H1 (cell line): Measurements from ENCODE around the gene AP4B1.

ENCODE experiments used
- EZH2 ChIP-seq: fragments of 200-600 bp; sonication (generic); IDR thresholded peaks from 2 replicates; pipeline ENCODE4 v1.7.1; 2012; ENCODE audit warnings: low read depth, mild to moderate bottlenecking, moderate library complexity, low read length, inconsistent platforms; ENCODE audit not compliant: severe bottlenecking
- TBP ChIP-seq: IDR thresholded peaks from 2 replicates; pipeline ENCODE4 v1.6.1; 2011; ENCODE audit warnings: low read depth, low read length, improper control_type of control experiment

DNA sequence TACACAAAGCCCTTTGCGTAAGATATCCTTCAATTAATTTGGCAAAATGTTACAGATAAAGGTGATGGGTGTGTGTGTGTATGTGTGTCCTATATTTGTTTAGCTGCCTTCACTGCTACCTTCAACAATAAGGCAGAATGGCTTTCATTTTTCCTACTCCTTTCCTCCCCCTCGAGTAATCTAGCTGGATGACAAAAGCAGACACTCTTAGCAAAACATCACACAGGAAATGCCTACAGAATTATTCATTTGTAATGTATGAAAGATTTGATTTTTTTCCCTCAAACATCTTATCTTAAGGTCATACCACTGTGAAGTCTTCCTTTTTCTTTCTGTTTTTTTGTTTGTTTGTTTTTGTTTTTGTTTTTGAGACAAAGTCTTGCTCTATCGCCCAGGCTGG, 43.7 kb downstream of the AP4B1 start:
- TF ChIP-seq TBP = no peak
- no peak for TF ChIP-seq EZH2
